ENCODE results near the gene PPARG. TPM values are rescaled to one million over a fixed set of nuclear protein-coding genes. Genes with fewer than 3 reads are reported as not detected.

PPARG gene
- polyA plus RNA-seq, 1 donor = 10.4 TPM

DNA sequence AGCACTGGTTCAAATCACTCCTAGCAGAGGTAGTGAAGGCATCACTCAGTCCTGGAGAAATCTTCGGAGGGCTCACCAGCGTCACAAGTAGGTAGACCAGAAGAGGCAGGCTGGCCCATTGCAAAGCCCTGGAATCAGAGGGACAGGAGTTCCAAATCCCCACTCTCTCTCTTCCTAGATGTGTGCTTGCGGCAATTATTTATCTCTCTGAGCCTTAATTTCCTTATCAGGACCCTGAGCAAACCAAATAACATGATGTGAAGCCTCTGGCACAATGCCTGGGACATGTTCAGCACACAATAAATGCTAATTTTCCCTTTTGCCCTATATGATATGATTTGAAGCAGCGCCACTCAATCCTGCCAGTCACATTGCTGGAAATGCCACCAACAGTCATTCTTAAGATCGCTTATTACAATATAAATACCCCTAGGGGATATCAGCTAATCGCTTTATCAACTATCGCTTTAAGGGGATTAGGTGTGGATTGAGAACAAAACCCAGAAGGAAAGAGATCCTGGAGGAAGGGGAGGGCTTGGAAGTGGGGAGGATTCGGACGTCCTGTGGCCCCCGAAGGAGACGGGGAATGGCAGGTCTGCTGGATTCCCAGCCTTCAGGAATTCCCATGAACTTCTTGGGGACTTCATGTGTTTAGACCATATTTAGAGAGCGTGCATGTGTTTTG lies 135.9 kb downstream of the PPARG start:
- Histone ChIP-seq H3K4me1 (ENCODE audit: control insufficient read depth, insufficient read depth, low read length) (peaks cover 3% of the 10 kb centered on the region), H3K4me3 (ENCODE audit: low read length) (no peak overlapping the region), H3K27ac (ENCODE audit: low read length) (no peak overlapping the region), H3K9me3 (ENCODE audit: control insufficient read depth, low read depth, low read length) (no peaks in the 10 kb centered on the region), H3K27me3 (ENCODE audit: control insufficient read depth, insufficient read depth, low read length) (no peaks in the 10 kb centered on the region), H3K36me3 (ENCODE audit: control insufficient read depth, insufficient read depth, low read length) (peaks cover 2% of the 10 kb centered on the region)
- DNase-seq = no peak
- no CpG with 5 or more reads among the region's 12 CpGs for WGBS (ENCODE audit: insufficient coverage, low lambda C conversion rate)

DNA sequence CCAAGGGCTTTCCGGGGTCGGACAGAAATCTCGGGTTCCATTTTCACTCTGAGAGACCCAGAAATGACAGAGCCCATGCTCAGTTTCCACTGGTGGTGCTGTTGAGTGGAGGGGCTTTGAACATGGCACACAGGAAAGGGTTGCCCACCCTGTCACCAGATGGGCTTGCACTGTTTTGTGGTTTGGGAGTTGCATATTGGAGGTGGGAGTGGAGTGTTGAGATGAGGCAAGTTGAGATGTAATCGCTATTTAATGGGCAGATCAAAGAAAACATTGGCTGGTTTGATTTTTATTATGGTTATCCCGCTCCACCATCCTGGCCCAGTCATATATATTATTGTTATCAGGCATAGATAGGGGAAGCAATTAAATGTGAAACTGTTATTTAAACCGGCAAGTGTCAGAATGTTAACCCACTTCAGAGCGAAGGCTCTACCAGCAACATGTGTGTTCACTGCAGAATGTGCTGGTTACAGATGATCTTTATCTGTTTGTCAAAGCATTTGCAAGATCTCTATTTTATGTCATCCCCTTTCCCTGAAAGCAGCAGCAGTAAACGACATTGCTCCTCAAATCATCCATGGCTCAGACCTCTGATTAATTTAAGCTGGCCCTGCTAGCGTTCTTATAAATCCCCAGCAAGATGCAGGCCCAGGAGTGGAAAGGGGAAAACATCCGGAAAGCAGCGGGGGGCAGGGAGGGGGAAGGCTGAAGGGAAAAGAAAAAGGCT lies 137.1 kb downstream of the PPARG start:
- no peaks in the 10 kb centered on the region for H3K27me3 ChIP-seq (ENCODE audit: control insufficient read depth, insufficient read depth, low read length)
- 38% methylated on average over 5 of the region's 11 CpGs for WGBS (ENCODE audit: insufficient coverage, low lambda C conversion rate)
- DNase-seq = no peak

GRCh38 chr3:12427551-12427950 lies 138.7 kb downstream of the PPARG start:
- no peak overlapping the region for H3K27ac ChIP-seq (ENCODE audit: low read length)
- H3K4me3 ChIP-seq (ENCODE audit: low read length) = no peak overlapping the region
- WGBS (ENCODE audit: insufficient coverage, low lambda C conversion rate) = 100% methylated on average over 1 of the region's 4 CpGs
- no peak for DNase-seq
- no peaks in the 10 kb centered on the region for H3K27me3 ChIP-seq (ENCODE audit: control insufficient read depth, insufficient read depth, low read length)
- H3K4me1 ChIP-seq (ENCODE audit: control insufficient read depth, insufficient read depth, low read length) = peaks cover 6% of the 10 kb centered on the region
- no peaks in the 10 kb centered on the region for H3K9me3 ChIP-seq (ENCODE audit: control insufficient read depth, low read depth, low read length)
- H3K36me3 ChIP-seq (ENCODE audit: control insufficient read depth, insufficient read depth, low read length) = peaks cover 2% of the 10 kb centered on the region

More for the DNA sequence above, 137.1 kb downstream of the PPARG start:
- H3K4me1 ChIP-seq (ENCODE audit: control insufficient read depth, insufficient read depth, low read length) = peaks cover 6% of the 10 kb centered on the region
- no peak overlapping the region for H3K27ac ChIP-seq (ENCODE audit: low read length)
- H3K36me3 ChIP-seq (ENCODE audit: control insufficient read depth, insufficient read depth, low read length) = peaks cover 2% of the 10 kb centered on the region
- no peaks in the 10 kb centered on the region for H3K9me3 ChIP-seq (ENCODE audit: control insufficient read depth, low read depth, low read length)
- no peak overlapping the region for H3K4me3 ChIP-seq (ENCODE audit: low read length)

DNA sequence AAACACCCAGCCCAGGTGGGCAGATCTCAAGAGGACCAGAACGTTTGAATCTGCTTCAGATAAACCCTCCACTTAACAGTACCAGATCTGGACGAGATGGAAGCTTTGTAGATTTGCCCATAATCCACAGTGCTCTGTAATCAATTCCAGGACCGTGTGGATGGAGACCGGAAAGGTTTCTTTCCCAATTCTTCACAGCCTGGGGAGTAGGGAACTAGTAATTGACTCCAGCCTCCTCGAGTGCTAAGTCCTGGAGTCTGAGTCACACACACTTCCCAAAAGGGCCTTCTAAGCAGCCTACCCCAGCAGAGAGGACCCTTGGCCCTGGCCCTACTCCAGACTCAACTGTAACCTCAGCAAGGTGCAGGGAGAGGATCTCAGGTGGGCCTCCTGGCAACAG lies 139.3 kb downstream of the PPARG start:
- Histone ChIP-seq H3K4me3 (ENCODE audit: low read length) (no peak overlapping the region), H3K9me3 (ENCODE audit: control insufficient read depth, low read depth, low read length) (no peaks in the 10 kb centered on the region), H3K4me1 (ENCODE audit: control insufficient read depth, insufficient read depth, low read length) (peaks cover 6% of the 10 kb centered on the region), H3K27me3 (ENCODE audit: control insufficient read depth, insufficient read depth, low read length) (no peaks in the 10 kb centered on the region), H3K27ac (ENCODE audit: low read length) (no peak overlapping the region), H3K36me3 (ENCODE audit: control insufficient read depth, insufficient read depth, low read length) (peaks cover 2% of the 10 kb centered on the region)
- no peak for DNase-seq
- WGBS (ENCODE audit: insufficient coverage, low lambda C conversion rate) = no CpG with 5 or more reads among the region's 5 CpGs

DNA sequence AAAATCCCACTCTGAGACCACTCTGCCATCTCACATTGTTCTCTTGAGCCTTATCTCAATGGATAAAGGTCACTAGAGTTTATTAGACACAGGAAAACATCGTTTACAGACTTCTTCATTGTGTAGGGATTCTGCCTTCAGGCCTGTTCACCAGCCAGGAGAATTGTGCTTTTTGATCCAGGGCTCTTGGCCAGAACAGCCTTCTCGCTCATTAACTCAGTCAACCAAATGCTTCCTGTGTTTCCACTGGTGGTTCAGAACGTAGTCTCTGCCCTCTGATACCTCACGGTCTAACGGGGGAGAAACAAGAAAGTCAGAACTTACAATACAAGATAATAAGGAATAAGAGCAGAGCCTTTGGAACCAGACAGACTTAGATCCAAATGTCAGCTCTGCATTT lies 141.2 kb downstream of the PPARG start:
- DNase-seq = no peak
- Histone ChIP-seq H3K4me3 (ENCODE audit: low read length) (no peak overlapping the region), H3K36me3 (ENCODE audit: control insufficient read depth, insufficient read depth, low read length) (no peaks in the 10 kb centered on the region), H3K4me1 (ENCODE audit: control insufficient read depth, insufficient read depth, low read length) (peaks cover 6% of the 10 kb centered on the region), H3K27ac (ENCODE audit: low read length) (no peak overlapping the region), H3K9me3 (ENCODE audit: control insufficient read depth, low read depth, low read length) (no peaks in the 10 kb centered on the region), H3K27me3 (ENCODE audit: control insufficient read depth, insufficient read depth, low read length) (no peaks in the 10 kb centered on the region)
- no CpG with 5 or more reads among the region's 5 CpGs for WGBS (ENCODE audit: insufficient coverage, low lambda C conversion rate)

- H3K9me3 ChIP-seq (ENCODE audit: control insufficient read depth, low read depth, low read length) = no peaks in the 10 kb centered on the region
- peaks cover 3% of the 10 kb centered on the region for H3K4me1 ChIP-seq (ENCODE audit: control insufficient read depth, insufficient read depth, low read length)
- no peaks in the 10 kb centered on the region for H3K36me3 ChIP-seq (ENCODE audit: control insufficient read depth, insufficient read depth, low read length)
- H3K27ac ChIP-seq (ENCODE audit: low read length) = no peak overlapping the region
- no peak overlapping the region for H3K4me3 ChIP-seq (ENCODE audit: low read length)
- no peaks in the 10 kb centered on the region for H3K27me3 ChIP-seq (ENCODE audit: control insufficient read depth, insufficient read depth, low read length)
- no CpG with 5 or more reads among the region's 6 CpGs for WGBS (ENCODE audit: insufficient coverage, low lambda C conversion rate)
- DNase-seq = no peak
These were observed 145.0 kb downstream of the PPARG start for GRCh38 chr3:12433823-12434222.

GRCh38 chr3:12436514-12437220 lies 147.8 kb downstream of the PPARG start:
- Histone ChIP-seq H3K27ac (ENCODE audit: low read length) (no peak overlapping the region), H3K4me1 (ENCODE audit: control insufficient read depth, insufficient read depth, low read length) (peaks cover 10% of the 10 kb centered on the region), H3K27me3 (ENCODE audit: control insufficient read depth, insufficient read depth, low read length) (peaks cover 8% of the 10 kb centered on the region), H3K9me3 (ENCODE audit: control insufficient read depth, low read depth, low read length) (no peaks in the 10 kb centered on the region), H3K36me3 (ENCODE audit: control insufficient read depth, insufficient read depth, low read length) (no peaks in the 10 kb centered on the region), H3K4me3 (ENCODE audit: low read length) (no peak overlapping the region)
- no peak for DNase-seq
- WGBS (ENCODE audit: insufficient coverage, low lambda C conversion rate) = no CpG with 5 or more reads among the region's 12 CpGs

GRCh38 chr3:12437221-12437605 lies 148.3 kb downstream of the PPARG start:
- Histone ChIP-seq H3K4me3 (ENCODE audit: low read length) (no peak overlapping the region), H3K36me3 (ENCODE audit: control insufficient read depth, insufficient read depth, low read length) (no peaks in the 10 kb centered on the region), H3K9me3 (ENCODE audit: control insufficient read depth, low read depth, low read length) (no peaks in the 10 kb centered on the region), H3K27me3 (ENCODE audit: control insufficient read depth, insufficient read depth, low read length) (peaks cover 11% of the 10 kb centered on the region), H3K27ac (ENCODE audit: low read length) (no peak overlapping the region), H3K4me1 (ENCODE audit: control insufficient read depth, insufficient read depth, low read length) (peaks cover 10% of the 10 kb centered on the region)
- no peak for DNase-seq
- WGBS (ENCODE audit: insufficient coverage, low lambda C conversion rate) = no CpG with 5 or more reads among the region's 6 CpGs

DNA sequence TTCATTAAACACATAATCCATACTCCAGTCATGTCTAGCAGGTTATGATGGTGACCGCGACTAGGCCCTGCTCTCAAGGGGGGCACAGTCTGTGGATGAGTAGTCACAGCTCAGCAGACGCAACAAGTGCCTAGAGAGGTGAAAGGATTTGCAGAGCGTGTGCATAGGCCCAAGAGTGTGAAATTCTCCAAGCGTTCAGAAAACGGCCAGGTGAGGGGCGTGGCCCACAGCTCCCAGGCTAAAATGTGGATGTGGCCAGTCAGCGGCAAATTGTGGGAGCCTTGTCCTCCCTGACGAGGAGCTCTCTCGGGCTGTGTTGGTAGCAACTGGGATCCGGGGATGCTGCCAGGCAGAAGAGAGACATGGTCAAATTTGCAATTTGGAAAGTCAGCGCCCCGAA lies 149.0 kb downstream of the PPARG start:
- peaks cover 10% of the 10 kb centered on the region for H3K4me1 ChIP-seq (ENCODE audit: control insufficient read depth, insufficient read depth, low read length)
- H3K36me3 ChIP-seq (ENCODE audit: control insufficient read depth, insufficient read depth, low read length) = no peaks in the 10 kb centered on the region
- peaks cover 14% of the 10 kb centered on the region for H3K27me3 ChIP-seq (ENCODE audit: control insufficient read depth, insufficient read depth, low read length)
- H3K9me3 ChIP-seq (ENCODE audit: control insufficient read depth, low read depth, low read length) = no peaks in the 10 kb centered on the region
- H3K4me3 ChIP-seq (ENCODE audit: low read length) = no peak overlapping the region
- no peak overlapping the region for H3K27ac ChIP-seq (ENCODE audit: low read length)
- WGBS (ENCODE audit: insufficient coverage, low lambda C conversion rate) = no CpG with 5 or more reads among the region's 13 CpGs
- no peak for DNase-seq

DNA sequence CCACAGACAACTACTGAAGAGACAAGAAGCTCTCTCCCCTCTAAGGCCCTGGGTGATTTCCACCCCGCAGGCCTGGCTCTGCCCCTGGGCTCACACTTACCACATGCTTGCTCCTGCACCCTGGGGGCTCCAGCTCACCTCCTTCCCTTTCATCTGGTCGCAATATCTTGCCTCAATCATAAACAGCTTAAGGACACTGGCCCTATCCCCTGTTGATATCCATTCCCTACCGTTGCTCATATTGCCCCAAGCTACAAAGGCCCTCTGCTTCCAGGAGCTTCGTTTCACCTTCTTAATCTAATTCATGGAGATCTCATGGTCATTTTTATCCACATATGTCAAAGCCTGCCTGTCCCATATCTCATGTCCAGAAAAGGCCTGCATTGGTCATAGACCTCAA lies 149.4 kb downstream of the PPARG start:
- Histone ChIP-seq H3K4me3 (ENCODE audit: low read length) (no peak overlapping the region), H3K4me1 (ENCODE audit: control insufficient read depth, insufficient read depth, low read length) (peaks cover 13% of the 10 kb centered on the region), H3K9me3 (ENCODE audit: control insufficient read depth, low read depth, low read length) (no peaks in the 10 kb centered on the region), H3K27ac (ENCODE audit: low read length) (no peak overlapping the region), H3K27me3 (ENCODE audit: control insufficient read depth, insufficient read depth, low read length) (peaks cover 18% of the 10 kb centered on the region), H3K36me3 (ENCODE audit: control insufficient read depth, insufficient read depth, low read length) (no peaks in the 10 kb centered on the region)
- WGBS (ENCODE audit: insufficient coverage, low lambda C conversion rate) = 100% methylated on average over 1 of the region's 4 CpGs
- no peak for DNase-seq

All from large intestine (tissue), 3 donors.